ACHN (cell line): Measurements from ENCODE around the gene PPP1R3E.
A peak's percentile ranks its signal among the peaks of the same experiment; 100 is the strongest.
"Not testable (repeated sequence)": the region's sequence is repeated elsewhere in the genome, so short reads cannot be mapped to it uniquely, and the experiment has no call there.

Experiments used
- DNase-seq: peaks from one replicate; pipeline ENCODE4 v3.0.0-alpha.2; 2015
- in situ Hi-C: cut with HindIII; loops from 2 replicates; pipeline ENCODE4 v1.10.0; 2017; ENCODE audit warnings: low sequenced_read_pairs, low pct_ligation_motif_present, low pct_unique_long_range_greater_than_20kb

PPP1R3E gene

GRCh38 chr14:23302290-23303225 lies at the start of gene PPP1R3E:
TSS of gene PPP1R3E (minus strand) at chr14:23302859. CDS start at chr14:23302576, 283 bp downstream.
- peak; percentile 58 for DNase-seq
- in situ Hi-C loops, result no loop called here

GRCh38 chr14:23351681-23352505 lies 49.2 kb upstream of the PPP1R3E start:
- DNase-seq, result no peak
- in situ Hi-C loops, result no loop called here

- no peak for DNase-seq
- in situ Hi-C loops, result no loop called here
Measured at GRCh38 chr14:23349156-23349845, 46.6 kb upstream of the PPP1R3E start.

GRCh38 chr14:23348297-23348655 lies 45.6 kb upstream of the PPP1R3E start:
- no peak for DNase-seq
- in situ Hi-C loops, result no loop called here

GRCh38 chr14:23347406-23348296 lies 45.0 kb upstream of the PPP1R3E start:
- in situ Hi-C loops, result no loop called here
- DNase-seq, result no peak

GRCh38 chr14:23346693-23347405 lies 44.2 kb upstream of the PPP1R3E start:
- no peak for DNase-seq
- in situ Hi-C loops, result no loop called here

- in situ Hi-C loops, result no loop called here
Measured at GRCh38 chr14:23345987-23346692, 43.5 kb upstream of the PPP1R3E start.

GRCh38 chr14:23344481-23344880 lies 41.8 kb upstream of the PPP1R3E start:
- no peak for DNase-seq
- in situ Hi-C loops, result no loop called here

More at GRCh38 chr14:23345987-23346692, 43.5 kb upstream of the PPP1R3E start:
- no peak for DNase-seq

- in situ Hi-C loops, result no loop called here
- no peak for DNase-seq
Measured at GRCh38 chr14:23339506-23340268, 37.0 kb upstream of the PPP1R3E start.

- DNase-seq, result no peak
- in situ Hi-C loops, result no loop called here
Measured at GRCh38 chr14:23335623-23336022, 33.0 kb upstream of the PPP1R3E start.

GRCh38 chr14:23327947-23328744 lies 25.5 kb upstream of the PPP1R3E start:
- peak; percentile 66 for DNase-seq
- in situ Hi-C loops, result no loop called here

GRCh38 chr14:23326491-23327332 lies 24.1 kb upstream of the PPP1R3E start:
- in situ Hi-C loops, result no loop called here
- DNase-seq, result no peak

GRCh38 chr14:23325746-23326145 lies 23.1 kb upstream of the PPP1R3E start:
- in situ Hi-C loops, DNase-seq: not testable (repeated sequence)

GRCh38 chr14:23324993-23325392 lies 22.3 kb upstream of the PPP1R3E start:
- in situ Hi-C loops, result no loop called here
- no peak for DNase-seq

GRCh38 chr14:23324455-23324846 lies 21.8 kb upstream of the PPP1R3E start:
- no peak for DNase-seq
- in situ Hi-C loops, result no loop called here
